Activated effector memory CD4-positive, alpha-beta T cell treated with Interleukin-2 at 50 U/mL for 16 hours (primary cell): ENCODE data around the gene COPG2.
"Not testable (repeated sequence)": the region's sequence is repeated elsewhere in the genome, so short reads cannot be mapped to it uniquely, and the experiment has no call there.

Experiments
- DNase-seq: peaks from one replicate; pipeline ENCODE4 v3.0.0-alpha.2; 2020

Gene COPG2

GRCh38 chr7:130648580-130648979, 20.0 kb downstream of the COPG2 start:
- no peak for DNase-seq

GRCh38 chr7:130642383-130642782, 26.2 kb downstream of the COPG2 start:
- DNase-seq = no peak

GRCh38 chr7:130641497-130641896, 27.1 kb downstream of the COPG2 start:
- no peak for DNase-seq

DNA sequence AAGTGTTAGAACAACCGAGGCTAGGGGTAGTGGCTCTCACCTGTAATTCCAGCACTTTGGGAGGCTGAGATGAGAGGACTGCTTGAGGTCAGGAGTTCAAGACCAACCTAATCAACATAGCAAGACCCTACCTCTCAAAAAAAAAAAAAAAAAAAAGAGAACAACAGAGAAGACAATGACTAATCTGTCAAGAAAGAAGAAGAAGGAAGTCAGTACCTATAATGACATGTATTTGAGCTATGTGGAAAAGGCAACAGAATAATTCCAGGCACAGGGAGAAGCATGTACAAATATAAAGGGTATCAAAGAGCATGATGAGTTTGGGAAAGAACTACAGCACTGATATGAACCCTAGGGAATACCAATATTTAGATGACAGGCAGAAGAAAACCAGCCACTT, 27.5 kb downstream of the COPG2 start:
- no peak for DNase-seq

DNA sequence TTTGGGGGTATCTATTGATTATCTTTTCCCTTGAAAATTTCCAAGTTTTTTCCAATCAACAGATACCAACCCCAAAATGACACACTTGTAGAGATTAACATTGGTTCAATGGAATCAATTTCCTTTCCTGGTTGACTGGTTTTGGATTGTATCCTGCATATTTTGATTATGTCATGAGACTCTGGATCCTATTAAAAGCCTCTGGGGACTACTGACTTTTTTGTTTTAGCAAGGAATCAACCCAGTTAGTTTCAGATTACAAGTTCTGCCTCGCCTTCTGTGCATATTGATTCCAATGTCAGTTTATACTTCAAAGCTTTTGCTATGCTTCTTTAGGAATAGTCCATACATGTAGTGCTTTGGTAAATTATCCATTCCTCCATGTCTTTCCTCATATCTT, 29.2 kb downstream of the COPG2 start:
- DNase-seq = no peak

DNA sequence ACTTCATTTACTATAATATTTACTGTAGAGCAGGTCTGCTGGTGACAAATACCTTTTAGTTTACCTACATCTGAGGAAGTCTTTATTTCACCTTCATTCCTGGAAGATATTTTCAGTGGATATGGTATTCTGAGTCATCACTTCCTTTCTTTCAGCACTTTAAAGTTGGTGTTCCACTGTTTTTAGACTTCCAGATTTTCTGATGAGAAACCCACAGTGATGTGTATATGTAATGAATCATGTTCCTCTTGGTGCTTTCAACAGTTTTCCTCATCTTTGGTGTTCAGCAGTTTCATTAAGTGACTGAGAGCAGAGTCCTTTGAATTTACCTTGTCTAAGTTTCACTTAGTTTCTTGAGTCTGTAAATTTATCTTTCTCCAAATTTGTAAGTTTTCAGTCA, 36.4 kb downstream of the COPG2 start:
- no peak for DNase-seq

DNA sequence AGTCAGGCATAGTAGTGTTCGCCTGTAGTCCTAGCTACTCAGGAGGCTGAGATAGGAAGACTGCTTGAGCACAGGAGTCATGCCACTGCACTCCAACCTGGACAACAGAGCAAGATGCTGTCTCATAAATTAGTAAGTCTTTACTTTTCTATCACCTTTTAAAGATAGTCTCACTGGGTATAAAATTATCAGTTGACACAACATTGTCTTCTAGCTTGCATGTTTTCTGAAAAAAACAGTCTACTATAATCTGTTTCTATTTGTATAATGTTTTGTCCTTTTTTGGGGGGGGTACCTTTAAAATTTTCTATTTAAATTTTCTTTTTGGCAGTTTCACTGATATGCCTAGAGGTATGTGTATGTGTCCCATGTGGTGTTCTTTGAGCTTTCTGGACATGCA, 39.6 kb downstream of the COPG2 start:
- no peak for DNase-seq

DNA sequence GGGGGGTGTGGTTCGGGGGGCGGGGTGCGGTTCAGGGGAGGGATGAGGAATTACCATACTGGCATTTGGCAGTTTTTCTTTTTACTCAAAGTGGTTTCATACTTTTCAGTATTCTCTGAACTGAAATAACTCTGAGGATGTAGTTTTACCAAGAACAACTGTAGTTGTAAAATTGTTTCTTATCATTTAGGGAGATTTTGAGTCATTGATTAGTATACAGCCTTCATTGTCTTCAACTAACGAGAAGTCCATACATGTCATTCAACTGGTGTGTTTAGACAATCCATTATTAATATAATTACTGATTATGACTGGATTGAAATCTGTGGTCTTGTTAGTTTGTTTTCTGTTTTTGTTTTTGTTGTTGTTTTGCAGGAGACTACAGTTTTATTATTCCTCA, 40.8 kb downstream of the COPG2 start:
- no peak for DNase-seq

DNA sequence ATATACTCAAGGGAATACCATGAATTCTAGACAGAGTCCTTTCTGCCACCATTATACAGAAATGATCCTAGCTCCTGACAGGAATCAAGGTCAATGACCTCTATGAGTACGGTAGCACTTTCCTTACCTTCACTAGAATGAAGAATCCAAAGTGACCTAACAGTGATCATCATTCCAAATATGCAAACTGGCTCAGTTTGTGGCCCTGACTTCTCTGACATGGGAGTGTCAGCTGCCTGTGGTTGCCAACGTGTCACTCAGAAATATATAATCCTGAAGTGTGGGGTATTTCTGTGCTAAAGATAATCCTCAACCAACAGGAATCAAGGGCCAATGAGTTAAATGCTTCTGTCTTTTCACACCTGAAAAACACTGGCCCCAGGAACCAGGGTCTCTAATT, 45.7 kb downstream of the COPG2 start:
- no peak for DNase-seq

GRCh38 chr7:130615583-130615982, 53.0 kb downstream of the COPG2 start:
- no peak for DNase-seq

GRCh38 chr7:130614449-130614848, 54.1 kb downstream of the COPG2 start:
- no peak for DNase-seq

- DNase-seq = no peak
Observed at GRCh38 chr7:130611218-130611617, 57.3 kb downstream of the COPG2 start.

- not testable (repeated sequence) for DNase-seq
Observed at GRCh38 chr7:130607066-130607465, 61.5 kb downstream of the COPG2 start.

DNA sequence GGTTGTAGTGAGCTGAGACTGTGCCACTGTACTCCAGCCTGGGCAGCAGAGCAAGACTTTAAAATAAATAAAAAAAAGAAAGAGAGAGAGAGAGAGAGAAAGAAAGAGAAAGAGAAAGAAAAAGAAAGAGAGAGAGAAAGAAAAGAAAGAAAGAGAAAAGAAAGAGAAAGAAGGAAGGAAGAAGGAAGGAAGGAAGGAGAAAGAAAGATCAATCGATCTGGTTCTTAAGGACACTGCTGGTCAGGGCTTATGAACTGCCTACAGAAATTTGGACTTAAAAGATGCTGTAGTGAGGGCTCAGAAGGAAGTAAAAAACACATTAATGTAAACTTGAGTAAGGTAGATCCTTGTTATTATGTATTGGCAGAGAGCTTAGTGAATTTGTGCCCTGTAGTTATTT, 62.4 kb downstream of the COPG2 start:
- DNase-seq = no peak

GRCh38 chr7:130598056-130598455, 70.5 kb downstream of the COPG2 start:
- DNase-seq = no peak

DNA sequence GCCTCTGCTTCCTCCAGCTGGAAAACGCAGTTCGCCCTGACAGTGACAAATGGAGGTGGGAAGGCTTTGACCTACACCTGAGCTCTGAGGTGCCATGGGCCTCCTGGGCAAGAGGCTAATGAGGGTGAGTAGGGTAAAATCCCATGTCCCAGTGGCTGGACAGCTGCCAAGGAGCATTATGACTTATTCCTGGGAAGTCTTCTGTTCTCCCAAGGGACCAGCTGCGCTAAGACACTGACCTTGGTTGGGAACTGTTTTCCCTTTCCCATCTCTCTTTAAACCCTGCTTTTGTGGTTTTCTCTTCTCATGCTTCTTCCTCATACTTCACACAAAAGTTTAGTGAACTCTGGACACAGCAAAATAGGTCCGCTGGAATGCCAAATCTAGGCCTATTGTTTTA, 72.6 kb downstream of the COPG2 start:
- no peak for DNase-seq

GRCh38 chr7:130593033-130593432, 75.5 kb downstream of the COPG2 start:
- no peak for DNase-seq

- DNase-seq = not testable (repeated sequence)
Observed at GRCh38 chr7:130591464-130591863, 77.1 kb downstream of the COPG2 start.

DNA sequence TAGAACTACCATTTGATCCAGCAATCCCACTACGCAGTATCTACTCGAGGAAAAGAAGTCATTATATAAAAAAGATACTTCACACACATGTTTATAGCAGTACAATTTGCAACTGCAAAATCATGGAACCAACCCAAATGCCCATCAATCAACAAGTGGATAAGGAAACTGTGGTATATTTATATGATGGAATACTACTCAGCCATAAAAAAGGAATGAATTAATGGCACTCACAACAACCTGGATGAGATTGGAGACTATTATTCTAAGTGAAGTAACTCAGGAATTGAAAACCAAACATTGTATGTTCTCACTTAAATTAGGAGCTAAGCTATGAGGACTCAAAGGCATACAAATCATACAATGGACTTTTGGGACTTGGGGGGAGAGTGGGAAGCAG, 82.6 kb downstream of the COPG2 start:
- not testable (repeated sequence) for DNase-seq

DNA sequence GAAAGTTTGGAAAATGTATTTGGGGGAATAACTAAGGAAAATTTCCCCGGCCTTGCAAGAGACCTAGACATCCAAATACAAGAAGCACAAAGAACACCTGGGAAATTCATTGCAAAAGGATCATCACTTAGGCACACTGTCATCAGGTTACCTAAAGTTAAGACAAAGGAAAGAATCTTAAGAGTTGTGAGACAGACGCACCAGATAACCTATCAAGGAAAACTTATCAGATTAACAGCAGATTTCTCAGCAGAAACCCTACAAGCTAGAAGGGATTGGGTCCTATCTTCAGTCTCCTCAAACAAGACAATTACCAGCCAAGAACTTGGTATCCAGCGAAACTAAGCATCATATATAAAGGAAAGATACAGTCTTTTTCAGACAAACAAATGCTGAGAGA, 93.4 kb downstream of the COPG2 start:
- DNase-seq = not testable (repeated sequence)

DNA sequence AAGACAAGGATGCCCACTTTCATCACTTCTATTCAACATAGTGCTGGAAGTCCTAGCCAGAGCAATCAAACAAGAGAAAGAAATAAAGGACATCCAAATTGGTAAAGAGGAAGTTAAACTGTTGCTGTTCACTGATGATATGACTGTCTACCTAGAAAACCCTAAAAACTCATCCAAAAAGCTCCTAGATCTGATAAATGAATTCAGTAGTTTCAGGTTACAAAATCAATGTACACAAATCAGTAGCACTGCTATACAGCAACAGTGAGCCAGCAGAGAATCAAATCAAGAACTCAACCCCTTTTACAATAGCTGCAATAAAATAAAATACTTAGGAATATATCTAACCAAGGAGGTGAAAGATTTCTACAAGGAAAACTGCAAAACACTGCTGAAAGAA, 98.4 kb downstream of the COPG2 start:
- not testable (repeated sequence) for DNase-seq

DNA sequence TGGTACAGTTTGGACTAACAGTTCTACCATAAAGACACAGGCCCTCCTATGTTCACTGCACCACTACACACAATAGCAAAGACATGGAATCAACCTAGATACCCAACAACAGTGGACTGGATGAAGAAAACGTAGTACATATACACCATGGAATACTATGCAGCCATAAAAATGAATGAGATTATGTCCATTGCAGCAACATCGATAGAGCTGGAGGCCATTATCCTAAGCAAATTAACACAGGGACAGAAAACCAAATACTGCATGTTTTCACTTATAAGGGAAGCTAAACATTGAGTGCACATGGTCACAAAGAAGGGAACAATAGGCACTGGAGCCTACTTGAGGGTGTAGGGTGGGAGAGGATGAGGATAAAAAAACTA, 101.7 kb downstream of the COPG2 start:
- DNase-seq = no peak

DNA sequence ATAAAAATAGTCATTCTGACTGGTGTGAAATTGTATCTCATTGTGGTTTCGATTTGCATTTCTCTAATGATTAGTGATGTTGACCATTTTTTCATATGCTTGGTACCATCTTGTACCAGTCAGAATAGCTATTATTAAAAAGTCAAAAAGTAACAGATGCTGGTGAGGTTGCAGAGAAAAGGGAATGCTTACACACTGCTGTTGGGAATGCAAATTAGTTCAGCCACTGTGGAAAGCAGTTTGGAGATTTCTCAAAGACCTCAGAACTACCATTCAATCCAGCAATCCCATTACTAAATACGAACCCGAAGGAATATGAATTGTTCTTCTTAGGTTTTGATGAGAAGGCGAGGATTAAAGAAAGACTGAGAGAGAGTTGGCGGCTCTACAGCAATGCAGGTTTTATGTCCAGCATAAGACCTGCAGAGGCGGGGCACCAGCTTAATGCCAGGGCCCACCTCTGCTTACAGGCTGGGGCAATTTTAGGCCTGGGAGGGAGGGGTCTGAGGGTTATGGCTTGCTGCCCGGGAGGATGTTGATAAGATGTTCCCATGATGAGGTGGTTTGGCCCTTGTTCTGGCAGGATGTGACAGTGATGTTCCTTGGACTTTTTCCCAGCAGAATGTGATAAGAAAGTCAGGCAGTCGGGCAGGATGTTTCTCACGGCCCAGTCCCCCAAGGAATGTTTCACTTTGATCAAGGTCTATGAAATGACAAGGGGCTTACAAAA, 102.2 kb downstream of the COPG2 start:
- no peak for DNase-seq

DNA sequence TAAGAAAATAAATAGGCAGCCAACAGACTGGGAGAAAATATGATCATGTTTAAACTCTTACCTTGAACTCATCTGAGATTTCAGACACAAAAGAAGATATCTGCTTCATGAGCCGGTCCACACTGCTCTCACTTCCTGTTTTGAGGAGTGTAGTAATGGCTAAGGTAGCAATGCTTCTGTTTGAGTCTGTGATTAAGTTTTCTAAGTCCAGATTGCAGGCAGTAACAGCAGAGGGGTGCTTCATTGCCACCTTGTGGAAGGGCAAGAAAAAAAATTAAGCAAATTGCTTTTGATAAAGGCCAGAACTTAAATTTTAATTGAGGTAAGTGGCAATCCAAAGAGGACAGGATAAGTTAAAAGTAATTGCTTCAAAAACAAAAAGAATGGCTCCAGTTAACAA, 107.6 kb downstream of the COPG2 start:
- no peak for DNase-seq

DNA sequence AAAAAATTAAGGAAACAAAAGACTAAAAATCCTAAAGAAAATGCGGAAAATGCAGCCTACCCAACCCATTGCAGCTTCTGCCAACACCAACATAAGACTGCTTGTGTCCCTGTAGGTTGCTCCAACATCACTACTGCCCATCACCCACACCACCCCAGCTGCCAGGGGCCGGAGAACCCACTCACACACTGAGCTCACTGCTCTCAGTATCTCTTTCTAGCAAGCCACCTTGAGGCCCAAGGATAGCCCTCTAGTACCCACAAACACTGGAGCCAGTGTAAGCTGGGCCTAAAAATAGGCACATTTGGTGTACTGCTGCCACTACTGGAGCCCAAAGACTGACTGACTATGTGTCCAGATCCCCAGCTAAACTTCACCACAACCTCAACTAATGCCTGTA, 109.4 kb downstream of the COPG2 start:
- no peak for DNase-seq

- DNase-seq = no peak
Observed at GRCh38 chr7:130554481-130554880, 114.1 kb downstream of the COPG2 start.
